HG03060 (cell line): Measurements from ENCODE around the gene ISG15.
"Not testable (repeated sequence)": the region's sequence is repeated elsewhere in the genome, so short reads cannot be mapped to it uniquely, and the experiment has no call there.

Experiments used
- ATAC-seq: cut with Tn5 transposase; IDR thresholded peaks from one replicate; pipeline ENCODE4 v1.9.1; 2021; ENCODE audit warnings: low read depth, moderate number of reproducible peaks; ENCODE audit not compliant: unreplicated experiment

Gene ISG15

DNA sequence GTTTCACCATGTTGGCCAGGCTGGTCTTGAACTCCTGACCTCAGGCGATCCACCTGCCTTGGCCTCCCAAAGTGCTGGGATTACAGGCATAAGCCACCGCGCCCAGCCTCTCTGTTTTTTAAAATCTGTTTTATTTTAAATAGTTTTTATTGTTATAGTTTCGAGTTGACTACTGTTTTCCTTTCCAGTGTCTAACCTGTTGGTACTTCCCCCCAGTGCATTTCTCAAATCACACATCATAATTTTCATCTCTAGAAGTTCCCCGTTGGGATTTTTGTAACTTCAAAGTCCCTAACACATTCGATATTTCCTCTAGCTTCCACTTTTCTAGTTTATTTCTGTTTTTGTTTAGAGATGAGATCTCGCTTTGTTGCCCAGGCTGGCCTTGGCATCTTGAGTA lies 20.9 kb upstream of the ISG15 start:
- ATAC-seq: no peak

DNA sequence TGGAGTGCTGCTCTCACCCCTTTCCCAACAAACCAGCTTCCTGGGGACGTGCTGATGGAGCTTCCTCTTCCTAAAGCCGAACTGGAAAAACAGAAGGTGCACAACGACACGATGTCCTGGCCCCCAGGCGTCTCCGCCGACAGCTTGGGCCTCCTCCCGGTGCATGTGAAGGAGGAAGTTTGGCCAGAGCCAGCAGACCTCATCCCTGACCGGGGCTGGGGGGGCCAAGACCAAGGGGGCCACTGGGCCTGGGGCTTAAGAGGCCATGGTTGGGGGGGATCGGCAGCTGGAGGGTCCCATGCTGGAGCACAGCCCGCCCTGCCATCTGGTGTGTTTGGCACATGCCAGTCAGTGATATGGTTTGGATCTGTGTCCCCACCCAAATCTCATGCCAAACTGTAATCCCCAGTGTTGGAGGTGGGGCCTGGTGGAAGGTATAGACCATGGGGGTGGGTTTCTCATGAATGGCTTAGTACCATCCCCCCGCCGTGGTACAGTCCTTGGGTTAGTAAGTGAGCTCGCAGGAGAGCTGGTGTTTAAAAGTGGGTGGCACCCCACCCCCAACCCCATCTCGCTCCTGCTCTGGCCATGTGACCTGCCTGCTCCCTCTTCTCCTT lies 19.8 kb upstream of the ISG15 start:
- no peak for ATAC-seq

DNA sequence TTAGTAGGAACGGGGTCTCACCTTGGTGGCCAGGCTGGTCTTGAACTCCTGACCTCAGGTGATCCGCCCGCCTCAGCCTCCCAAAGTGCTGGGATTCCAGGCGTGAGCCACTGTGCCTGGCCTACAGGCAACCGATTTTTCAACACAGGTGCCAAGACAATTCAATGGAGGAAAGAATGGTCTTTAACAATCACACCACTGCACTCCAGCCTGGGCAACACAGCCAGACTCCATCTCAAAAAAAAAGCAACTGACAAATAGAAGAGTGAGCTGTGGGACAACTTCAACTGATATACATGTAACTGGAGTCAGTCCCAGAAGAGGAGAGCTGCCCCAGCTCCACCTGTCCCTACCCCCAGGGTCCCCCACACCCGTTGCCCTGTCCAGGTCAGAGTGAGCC lies 18.8 kb upstream of the ISG15 start:
- ATAC-seq: not testable (repeated sequence)

DNA sequence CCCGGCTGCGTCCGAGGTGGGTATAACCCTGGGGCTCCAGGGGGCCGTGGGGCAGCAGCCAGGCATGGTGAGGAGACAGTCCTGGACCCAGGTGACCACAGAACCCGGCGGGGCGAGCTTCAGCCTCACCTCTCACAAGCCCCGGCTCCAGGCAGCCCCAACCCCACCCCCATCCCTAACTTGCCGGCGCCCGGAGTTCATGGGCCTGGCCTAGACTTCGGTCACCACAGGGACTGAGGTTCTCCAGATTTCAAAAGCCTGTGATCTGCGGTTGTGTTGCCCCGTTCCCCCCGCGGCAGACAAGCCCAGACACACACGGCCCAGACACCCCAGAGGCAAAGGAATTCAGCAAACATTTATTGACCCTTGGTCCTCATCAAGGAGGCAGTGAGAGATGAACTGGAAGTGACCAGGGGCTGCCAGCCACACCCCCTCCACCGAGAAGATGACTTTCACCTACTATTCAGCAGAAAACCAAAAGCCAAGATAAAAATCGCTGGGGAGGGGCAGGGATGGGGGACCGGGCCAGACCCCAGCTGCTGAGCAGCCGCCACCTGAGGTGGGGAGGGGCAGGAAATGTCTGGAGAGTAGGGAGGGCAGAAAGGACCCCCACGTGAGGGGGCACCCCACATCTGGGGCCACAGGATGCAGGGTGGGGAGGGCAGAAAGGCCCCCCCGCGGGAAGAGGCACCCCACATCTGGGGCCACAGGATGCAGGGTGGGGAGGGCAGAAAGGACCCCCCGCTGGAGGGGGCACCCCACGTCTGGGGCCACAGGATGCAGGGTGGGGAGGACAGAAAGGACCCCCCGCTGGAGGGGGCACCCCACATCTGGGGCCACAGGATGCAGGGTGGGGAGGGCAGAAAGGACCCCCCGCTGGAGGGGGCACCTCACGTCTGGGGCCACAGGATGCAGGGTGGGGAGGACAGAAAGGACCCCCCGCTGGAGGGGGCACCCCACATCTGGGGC lies 17.3 kb upstream of the ISG15 start:
- ATAC-seq: no peak

DNA sequence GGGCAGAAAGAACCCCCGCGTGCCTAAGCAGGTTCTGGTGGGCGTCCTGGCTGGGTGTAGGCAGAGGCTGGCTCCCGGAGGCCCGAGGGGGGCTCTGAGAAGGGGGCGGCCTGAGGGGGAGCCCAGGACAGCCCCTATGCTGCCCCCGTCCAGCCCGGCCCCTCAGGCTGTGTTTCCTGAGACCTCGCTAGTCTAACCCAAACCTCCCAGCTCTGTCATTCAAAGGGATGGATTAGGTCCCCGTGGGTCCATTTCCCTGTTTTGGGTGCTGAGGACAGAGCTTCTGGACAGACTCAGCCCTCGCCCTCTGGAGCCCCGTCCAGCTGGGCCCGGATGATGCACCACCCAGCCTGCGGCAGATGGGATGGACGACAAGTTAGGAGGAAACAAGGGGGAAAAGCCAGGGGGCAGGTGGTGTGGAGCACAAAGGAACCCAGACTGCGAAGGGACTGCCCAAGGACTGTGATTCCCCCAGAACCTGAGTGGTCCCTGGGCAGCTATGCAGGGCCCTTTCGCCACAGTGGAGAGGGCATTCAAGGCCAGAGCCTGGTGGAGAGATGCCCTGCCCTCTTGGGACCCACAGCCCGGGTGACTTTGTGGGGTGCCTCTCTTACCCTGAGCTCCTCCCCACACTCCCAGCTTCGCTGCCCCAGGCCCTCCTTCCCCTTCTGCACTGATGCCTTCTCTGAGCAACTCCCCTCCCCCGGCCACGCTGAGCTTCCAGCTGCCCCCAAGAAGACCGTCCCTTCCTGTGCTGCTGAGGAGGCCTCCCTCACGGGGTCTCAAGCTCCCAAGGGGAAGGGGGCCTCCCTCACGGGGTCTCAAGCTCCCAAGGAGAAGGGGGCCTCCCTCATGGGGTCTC lies 16.2 kb upstream of the ISG15 start:
- no peak for ATAC-seq

DNA sequence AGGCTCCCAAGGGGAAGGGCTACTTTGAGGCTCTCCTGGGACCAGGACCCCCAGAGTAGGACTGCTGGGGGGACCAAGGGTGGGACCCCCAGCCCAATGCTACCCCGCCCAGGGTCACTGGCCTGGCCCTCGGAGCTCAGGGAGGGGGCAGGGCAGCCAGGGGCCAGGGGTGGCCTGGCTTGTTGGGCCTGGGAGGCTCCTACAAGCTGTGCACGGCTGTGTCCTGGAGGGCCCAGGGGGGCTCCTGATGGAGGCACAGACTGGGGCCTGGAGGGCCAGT lies 15.6 kb upstream of the ISG15 start:
- ATAC-seq: no peak

DNA sequence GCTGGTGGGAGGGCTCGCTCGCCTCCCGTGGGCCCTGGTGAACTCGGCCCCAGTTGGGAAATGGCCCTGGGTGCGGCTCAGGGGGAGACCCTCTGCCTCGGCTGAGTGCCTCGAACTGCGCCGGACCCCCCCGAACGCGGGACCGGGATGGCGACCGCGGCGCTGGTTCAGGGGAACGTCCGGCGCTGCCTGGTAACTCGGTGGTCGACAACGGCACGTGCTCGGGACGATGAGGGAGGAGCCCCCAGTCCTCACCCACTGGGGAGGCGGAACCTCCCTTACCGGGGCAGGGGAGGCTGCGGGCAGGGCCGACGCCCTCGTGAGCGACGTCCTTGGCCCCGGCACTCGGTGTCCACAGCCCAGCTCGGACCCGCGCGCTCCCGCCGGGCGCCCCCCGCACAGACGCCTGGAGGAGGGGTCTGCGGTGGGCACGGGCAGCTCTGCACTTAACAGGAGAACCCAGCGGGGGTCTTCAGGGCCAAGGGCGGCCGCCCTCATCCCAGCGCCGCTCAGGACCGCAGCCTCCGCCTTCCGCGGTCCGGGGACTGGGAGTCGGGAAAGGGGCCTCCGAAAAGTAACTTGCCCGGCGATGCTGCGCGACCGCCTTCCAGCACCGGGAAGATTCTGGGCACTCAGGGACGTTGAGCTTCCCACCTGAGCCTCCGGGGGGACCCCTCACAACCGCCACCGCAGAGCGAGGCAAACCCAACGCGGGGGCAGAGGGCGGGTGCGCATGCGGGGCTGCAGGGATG lies 15.1 kb upstream of the ISG15 start:
- no peak for ATAC-seq

DNA sequence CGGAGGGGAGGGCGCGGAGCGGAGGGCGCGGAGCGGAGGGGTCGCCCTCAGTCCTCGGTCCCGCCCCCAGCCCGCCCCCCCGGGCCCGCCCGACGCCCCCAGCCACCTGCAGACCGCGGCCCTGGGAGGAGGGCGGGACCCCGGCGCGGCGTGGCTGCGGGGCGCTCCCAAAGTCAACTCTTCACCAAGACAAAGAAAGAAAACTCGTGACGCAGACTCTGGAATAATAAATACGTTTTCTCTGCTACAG lies 14.6 kb upstream of the ISG15 start:
- ATAC-seq: no peak

DNA sequence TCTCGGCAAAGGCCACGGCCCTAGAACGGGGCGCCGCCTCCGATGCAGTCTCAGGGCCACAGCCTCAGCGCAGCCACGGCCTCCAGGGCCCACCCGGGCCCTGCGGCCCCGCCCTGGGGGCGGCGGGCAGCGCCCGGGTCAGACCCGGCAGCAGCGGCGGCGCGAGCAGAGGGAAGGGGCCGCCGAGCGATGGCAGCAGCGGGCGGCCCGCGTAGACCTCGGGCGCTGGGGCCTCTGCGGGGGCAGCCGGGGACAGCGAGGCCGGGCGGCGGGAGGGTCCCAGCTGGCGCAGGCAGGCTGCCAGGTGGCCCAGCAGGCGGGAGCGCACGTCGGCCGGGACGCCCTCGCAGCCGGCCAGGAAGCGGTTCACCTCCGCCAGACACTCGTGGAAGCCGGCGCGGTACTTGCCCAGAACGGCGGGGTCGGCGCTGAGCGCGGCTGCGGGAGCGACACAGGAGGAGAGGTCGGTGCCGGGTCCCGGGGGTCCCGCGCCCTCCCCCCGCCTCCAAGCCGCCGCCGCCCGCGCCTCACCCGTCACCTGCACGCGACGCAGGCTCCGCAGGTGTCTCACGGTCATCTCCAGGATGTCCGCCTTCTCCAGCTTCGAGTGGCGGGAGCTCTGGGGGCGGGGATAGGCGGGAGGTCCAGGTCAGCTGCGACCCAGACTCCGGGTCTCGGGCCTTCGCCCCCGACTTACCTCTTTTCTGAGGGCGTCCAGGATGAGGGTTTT lies 14.1 kb upstream of the ISG15 start:
- ATAC-seq: no peak

DNA sequence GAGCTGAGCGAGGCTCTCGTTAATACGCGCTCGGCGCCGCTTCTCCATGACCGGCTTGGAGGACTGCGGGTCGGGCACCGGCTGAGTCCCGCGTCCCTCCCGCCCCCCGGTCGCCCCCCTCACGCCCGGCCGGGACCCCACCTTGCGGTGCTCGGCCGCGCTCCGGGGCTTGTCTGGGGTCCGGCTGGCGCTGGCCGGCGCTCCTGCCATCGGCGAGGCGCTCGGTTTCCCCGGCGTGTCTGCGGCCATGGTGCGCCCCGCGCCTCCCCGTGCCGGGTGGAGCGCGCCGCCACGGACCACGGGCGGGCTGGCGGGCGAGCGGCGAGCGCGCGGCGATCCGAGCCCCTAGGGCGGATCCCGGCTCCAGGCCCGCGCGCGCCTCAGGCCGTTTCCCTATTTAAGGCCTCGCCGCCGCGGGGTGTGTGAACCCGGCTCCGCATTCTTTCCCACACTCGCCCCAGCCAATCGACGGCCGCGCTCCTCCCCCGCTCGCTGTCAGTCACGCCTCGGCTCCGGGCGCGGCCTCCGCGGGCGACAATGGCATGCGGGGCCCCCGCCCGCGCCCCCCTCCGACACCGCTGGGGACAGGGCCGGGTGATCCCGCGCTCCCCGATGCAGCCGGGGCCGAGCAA lies 13.5 kb upstream of the ISG15 start, which contains the start of gene HES4:
HES4 (minus strand) TSS at position 373 of the 632 bp plus-strand sequence; CDS start at position 249, 124 bp downstream.
- no peak for ATAC-seq

DNA sequence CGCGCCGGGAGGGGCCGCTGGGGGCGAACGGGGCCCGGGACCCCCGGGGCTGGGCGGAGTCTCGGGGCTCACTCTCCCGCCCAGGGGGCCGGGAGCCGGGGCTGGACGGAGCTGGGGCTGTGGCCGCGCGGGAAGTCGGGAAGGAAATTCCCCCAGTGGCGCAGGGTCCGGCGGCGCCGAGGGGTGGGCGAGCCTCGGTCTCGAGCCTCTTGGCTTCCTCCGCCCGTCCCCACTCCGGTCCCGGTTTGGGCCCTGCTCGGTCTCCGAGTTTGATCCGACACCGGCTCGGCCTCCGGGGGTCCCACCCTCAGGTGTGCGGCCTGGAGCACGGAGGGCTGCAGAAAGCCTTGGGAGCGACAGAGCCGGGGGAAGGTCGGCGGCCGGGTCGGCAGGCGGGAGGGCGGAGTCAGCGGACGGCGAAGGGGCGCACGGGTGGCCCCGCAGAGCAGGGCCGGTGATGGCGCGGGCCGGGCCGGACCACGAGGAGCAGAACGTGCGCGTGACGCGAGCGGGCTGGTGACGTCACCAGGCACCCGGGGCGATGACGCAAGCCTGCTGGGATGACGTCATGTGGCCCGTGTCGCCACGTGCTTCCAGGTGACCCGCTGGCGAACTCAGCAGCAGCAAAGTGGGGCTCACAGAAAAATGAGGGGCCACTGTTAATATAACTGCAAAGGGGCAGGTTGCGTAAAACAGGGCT lies 12.8 kb upstream of the ISG15 start:
- no peak for ATAC-seq

DNA sequence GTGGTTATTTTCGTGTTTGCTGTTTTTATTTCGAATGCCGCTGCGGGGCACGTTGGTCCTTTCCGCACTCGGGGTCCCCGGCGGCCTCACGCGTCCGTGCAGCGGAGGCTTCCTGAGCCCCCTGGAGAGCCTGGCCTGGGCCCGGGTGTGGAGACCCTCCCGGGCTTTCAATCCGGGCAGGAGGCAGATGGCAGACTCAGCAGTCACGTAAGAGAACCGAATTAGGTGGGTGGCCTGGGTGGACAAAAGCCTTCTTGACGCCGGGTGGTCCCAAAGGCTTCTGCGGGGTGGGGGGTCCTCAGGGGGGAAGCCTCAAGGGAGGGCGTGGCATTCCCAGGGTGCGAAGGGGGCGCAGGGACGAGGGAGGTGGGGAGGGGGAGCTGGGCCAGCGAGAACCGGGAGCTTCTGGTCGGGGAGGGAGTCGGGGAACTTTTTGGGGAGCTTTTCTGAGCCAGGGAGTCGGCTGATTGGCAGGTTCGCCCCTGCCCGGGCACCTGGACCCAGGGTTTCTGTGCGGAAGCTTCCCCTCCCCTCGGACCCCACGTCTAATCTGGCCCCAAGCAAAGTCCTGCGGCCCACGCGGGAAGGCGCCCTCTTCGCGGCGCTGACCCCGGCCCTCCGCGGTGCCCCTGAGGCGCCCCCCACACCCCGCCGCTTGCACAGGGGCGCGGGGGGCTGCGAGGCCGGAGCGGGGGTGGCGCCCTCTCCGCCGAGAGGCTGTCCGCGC lies 12.1 kb upstream of the ISG15 start:
- no peak for ATAC-seq

DNA sequence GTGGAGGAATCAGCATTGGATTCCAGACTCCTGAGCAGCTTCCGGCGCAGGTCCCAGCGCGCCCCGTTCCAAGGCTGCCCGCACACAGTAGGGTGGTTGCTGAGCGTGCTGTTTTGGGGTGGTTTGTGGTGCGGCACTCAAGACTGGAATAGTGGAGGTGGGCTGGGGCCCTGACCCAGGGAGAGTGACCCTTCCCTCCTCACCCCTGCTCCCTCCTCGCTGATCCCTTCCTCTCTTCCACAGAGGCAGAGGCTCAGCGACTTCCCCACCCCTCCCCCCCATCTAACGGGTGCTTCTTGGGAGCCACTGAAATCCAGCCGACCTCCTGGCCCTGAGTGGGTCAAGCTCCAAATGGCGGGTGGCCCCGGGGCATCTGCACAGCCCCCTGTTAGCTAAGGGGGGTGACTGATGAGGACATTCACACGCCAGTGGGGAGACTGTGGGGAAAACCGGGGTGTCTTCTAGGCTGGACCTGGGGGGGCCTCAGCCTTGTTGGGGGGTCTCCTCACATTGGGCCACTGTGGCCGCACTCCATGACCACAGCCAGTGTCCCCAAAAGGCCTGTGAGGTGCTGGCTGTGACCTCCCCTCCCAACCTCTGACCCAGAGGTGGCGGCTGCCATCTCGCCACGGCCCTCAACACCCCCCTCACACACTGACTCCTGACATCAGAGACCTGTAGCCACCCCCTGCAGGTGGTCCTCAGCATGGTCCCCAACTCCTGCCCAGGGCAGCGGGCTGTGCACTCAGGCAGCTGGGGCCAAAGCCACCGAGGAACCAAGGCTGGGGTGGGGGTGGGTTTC lies 9.5 kb upstream of the ISG15 start:
- ATAC-seq: no peak

DNA sequence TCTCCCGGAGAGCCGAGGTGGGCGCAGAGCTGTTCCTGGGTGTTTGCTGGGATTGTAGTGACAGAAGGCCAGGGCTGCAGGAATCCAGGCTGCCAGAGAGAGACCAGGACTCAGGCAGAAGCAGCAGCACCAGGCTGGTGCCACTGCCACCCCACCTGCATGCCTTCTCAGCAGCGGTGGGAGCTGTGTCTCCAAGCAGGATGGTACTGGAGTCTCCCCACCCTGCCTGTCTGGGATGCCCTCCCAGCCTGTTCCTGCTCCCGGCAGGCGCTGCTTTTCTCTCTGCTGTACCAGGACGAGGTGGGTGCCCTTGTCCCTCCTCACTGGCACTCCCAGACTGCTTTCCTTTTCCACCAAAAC lies 8.9 kb upstream of the ISG15 start:
- no peak for ATAC-seq

DNA sequence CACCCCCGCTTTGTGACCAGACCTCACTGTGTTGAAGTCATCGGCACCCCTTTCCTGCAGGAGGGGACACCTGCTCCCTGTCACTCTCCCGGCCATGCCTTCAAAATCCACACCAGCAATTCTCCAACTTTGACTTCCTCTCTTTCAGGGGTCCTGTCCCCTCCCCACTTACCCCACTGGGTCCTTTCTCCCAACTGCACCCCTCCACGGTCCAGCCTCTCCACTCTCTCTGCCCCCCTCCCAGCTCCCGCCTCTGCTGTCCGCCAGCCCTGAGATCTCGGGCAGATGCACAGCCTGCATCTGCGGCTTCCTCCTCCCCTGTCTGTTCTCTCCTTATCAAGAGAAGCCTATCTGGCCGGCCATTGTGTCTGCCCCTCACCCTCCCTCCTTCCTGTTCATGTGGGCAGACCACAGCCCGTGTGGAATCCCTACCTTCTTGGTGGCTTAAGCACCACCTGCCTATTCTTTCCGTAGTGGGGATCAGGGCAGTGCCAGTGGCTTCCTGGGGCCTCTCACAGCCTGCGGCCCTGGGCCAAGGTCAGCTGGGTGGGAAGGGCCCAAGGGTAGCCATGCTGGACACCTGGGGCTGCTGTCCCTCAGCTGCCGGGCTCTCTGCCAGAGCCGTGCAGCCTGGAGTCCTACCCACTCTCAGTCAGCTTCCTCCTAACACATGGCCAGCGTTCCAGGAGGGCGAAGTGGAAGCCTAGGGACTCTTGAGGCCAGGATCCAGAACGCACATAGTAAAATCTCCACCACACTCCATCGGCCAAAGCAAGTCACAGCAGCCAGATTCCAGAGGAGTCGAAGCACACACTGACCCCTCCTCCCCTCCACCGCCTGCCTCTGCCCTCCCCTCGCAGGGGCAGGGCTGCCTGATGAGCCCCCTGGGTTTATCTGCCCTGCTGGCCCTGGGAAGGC lies 8.3 kb upstream of the ISG15 start:
- no peak for ATAC-seq

DNA sequence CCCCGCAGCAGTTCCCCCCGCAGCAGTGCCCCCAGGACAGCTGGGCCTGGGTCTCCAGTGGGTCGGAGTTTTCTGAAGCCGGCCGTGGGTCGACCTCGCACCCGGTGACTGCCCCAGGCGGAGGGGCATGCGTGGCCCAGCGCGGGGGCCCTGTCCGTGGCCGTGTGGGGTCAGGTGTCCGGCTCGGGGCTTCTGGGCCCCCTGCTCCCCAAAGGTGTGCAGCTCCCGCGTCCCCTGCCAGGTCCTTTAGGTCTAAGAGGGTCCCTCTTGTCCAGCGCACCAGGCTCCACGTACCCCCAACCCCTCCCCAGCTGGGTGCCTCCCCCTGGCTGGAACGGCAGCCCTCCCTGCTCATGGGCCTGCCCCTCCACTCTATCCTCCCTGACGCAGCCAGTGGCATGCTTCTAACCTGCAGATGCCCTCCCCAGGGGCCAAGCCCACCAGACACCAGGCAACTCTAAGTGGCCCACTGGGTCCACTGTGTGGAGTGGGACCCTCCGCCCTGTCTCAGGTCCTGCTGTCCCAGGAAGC lies 7.5 kb upstream of the ISG15 start:
- ATAC-seq: no peak
